ENCODE measurements around the gene ADAMTS5. TPM values are rescaled to one million over a fixed set of nuclear protein-coding genes. Genes with fewer than 3 reads are reported as not detected.

The ADAMTS5 gene
- total RNA-seq, 4 donors from 2014 or later: 7.8 to 9.3 (median 8.7) TPM

Small RNA genes within 50 kb of the gene (microRNA-seq; reads per million reads assigned to microRNA genes)
- 0 reads per million in 2 donors for gene MIR4759 (ENCODE audit: borderline number of aligned reads in 1 of 2, borderline replicate concordance in 2 of 2)

Other genes starting within 250 kb of the ADAMTS5 start
- 10 to 100 TPM; 19.4 to 53.2 (median 24.0) TPM for gene ADAMTS1, start 121.7 kb downstream of the ADAMTS5 start, total RNA-seq